ENCODE results near the gene SCRN3.

- no peak for TF ChIP-seq POLR2A (IDR thresholded peaks at IDR 0.05)
- TF ChIP-seq, protein P1, sequence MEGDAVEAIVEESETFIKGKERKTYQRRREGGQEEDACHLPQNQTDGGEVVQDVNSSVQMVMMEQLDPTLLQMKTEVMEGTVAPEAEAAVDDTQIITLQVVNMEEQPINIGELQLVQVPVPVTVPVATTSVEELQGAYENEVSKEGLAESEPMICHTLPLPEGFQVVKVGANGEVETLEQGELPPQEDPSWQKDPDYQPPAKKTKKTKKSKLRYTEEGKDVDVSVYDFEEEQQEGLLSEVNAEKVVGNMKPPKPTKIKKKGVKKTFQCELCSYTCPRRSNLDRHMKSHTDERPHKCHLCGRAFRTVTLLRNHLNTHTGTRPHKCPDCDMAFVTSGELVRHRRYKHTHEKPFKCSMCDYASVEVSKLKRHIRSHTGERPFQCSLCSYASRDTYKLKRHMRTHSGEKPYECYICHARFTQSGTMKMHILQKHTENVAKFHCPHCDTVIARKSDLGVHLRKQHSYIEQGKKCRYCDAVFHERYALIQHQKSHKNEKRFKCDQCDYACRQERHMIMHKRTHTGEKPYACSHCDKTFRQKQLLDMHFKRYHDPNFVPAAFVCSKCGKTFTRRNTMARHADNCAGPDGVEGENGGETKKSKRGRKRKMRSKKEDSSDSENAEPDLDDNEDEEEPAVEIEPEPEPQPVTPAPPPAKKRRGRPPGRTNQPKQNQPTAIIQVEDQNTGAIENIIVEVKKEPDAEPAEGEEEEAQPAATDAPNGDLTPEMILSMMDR (IDR thresholded peaks at IDR 0.05) = no peak
- TF ChIP-seq POLR2AphosphoS5 (IDR thresholded peaks at IDR 0.05) = no peak
These were observed 26.8 kb upstream of the SCRN3 start for GRCh38 chr2:174368691-174369090.
